RKO (cell line): ENCODE measurements around the gene XRN2.

Source experiments
- DNase-seq: peaks from one replicate; pipeline ENCODE4 v3.0.0-alpha.2; 2016; ENCODE audit warnings: low spot score

The XRN2 gene

GRCh38 chr20:21424846-21425245 lies 121.7 kb downstream of the XRN2 start:
- DNase-seq: no peak

- DNase-seq: no peak
These were observed 126.9 kb downstream of the XRN2 start for GRCh38 chr20:21430020-21430419.

GRCh38 chr20:21432911-21433310 lies 129.8 kb downstream of the XRN2 start:
- no peak for DNase-seq

GRCh38 chr20:21433329-21433890 lies 130.3 kb downstream of the XRN2 start:
- peak; percentile 75 for DNase-seq

GRCh38 chr20:21435576-21435975 lies 132.4 kb downstream of the XRN2 start:
- no peak for DNase-seq

DNA sequence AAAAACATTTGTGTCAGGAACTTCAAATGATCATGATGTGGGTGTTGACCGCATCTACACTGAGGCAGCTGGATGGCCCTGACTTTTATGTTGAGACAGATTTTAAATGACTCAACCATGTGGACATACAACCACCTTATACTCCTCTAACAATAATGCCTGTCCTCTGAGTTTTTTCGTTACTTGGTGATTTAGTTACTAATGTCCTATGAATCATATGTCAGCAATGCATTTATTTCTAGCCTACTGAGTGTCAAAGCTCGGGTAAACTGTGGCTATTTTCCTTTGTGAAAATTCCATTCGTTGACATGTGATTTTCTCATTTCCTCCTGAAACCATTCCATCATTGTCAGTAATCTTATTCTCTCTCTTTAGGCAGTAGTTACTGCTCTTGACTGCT lies 133.1 kb downstream of the XRN2 start:
- DNase-seq: peak; percentile 92

DNA sequence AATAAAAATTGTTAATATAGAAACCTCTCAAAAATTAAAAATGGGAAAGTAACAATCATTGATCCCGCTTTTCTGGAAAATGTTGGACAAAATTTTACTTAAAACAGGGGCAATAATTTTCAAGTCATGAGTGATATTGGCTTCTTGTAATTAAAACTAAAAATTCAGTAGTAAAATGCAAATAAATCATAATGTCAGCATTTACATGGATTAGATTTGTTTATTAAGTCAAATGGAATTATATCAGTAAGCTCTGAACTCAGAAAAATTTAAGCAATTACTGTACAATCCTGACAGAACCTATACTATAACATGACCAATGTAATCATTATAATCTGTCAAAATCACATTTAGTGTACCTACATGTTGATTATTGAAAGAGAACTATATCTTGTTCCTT lies 134.1 kb downstream of the XRN2 start:
- no peak for DNase-seq

DNA sequence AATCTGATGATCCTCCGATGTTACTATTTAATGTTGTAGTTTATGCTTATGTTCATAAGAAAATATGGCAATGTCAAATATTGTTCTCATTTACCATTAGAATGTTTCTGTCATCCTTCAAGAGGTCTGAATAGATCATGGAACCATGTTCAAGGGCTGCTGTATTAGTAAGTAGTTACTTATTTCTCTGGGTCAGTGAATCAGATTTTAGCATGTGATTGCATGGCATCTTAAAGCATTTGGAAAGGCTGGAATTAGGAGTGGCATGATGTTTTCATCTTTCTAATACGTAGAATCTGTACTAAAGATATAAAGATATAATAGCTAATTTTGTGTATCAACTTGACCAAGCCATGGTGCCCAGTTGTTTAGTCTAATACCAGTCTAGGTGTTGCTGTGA lies 134.7 kb downstream of the XRN2 start:
- DNase-seq: no peak
